ENCODE measurements around the gene ARHGAP22.
A peak's percentile ranks its signal among the peaks of the same experiment; 100 is the strongest.

ARHGAP22 gene

DNA sequence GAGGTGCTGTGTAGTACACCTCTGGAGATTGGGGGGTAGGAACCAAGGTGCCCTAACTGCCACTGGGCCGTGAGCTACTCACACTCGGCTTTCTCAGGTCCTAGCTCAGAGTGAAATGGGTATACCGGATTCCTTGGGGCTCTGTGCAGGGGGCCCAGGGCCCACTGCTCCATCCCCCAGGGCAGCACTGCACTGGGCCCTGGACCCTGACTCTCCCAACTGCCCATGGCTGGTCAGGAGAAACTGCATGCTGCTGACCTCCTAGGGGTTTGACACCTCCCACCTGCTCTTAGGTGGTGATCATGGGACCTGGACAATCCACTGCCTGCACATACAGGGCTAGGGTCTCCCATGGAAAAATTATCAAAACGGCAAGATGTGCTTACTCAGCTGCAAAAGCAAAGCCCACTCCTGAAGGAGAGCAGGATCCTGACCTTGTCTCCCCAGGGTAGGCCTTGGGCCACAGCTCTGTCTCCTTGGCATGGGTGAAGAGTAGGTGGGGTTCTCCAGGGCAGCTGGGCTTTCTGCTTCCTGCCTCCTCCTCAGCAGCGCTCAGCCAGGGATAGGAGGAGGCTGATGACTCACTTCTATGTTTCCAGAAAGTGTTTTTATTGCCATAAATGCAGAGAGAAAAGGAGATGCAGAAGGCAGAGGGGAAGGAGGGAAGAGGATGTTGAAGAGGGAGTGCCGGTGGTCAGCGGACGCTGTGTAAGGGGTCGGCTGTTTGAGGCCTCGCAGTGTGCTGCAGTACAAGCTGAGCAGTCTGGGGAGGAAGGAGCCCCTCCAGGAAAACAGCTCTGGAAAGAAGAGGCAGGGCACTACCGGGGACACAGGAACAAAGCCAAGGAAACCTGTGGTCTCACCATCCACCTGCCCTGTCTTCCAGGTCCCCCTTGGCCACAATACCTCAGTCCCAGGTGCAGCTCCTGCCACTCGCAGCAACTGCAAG is 107.8 kb downstream of the ARHGAP22 start:
- no peak for DNase-seq (ENCODE audit: low read depth)

DNA sequence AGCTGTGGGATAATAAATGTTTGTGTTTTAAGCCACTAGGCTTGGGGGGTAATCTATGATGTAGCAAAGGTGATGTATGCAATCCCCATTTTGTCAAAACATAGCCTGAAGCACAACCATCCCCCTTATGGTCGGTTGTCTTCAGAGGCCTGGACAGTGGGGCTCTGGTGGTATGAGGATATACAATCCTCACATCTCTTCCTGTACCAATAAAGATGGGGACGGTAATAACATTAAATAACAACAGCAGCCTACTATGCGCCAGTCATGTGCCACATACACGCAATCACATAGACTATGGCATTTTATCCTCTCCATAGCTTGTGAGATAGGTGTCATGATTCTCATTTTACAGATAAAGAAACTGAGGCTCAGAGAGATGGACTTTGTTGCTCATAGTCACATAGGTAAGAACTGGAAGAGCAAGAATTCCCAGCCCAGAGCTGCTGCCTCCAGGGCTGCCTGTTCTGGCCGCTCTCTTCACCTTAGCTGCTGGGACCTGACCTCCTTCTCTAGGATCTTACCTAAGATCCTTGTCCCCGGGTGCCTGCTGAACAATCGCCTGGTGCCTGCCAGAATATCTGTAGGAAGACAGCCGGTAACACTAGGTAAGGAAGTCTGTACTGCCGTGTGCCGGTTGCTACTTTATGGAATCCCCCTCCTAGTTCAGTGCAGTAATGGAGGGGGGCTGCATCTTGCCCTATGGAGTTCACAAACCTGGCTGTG is 108.6 kb downstream of the ARHGAP22 start:
- no peak for DNase-seq (ENCODE audit: low read depth)

DNA sequence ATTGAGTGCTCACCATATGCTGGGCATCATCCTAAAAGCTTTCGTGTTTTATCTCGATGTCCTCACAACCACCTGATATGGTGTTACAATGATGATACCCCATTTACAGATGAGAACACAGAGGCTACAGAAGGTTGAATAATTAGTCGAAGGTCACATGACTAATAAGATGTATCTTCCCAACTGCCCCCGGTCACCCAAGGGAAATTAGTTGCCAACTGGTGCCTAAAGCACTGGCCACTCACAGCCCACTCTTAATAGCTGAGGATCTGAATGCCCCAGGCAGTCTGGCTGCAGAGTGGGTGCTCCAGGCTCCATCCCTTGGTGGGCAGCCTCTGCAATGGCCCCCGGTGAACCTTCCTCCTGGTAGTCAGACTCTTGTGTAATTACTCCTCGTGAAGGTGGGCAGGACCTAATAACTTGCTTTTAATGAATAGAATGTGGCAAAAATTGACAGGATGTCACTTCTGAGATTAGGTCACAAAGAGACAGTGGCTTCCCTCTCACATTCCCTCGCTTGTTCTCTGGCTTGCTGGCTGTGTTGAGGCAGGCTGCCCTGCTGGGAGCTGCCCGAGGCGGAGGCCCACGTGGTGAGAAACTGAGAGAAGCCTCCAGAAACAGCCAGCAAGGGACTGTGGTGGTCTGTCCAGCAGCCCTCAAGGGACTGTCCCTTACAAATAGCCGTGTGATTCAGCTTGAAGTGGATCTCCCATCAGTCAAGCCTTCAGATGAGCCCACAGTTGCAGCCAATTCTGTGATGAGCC is 109.4 kb downstream of the ARHGAP22 start:
- DNase-seq (ENCODE audit: low read depth), result no peak

DNA sequence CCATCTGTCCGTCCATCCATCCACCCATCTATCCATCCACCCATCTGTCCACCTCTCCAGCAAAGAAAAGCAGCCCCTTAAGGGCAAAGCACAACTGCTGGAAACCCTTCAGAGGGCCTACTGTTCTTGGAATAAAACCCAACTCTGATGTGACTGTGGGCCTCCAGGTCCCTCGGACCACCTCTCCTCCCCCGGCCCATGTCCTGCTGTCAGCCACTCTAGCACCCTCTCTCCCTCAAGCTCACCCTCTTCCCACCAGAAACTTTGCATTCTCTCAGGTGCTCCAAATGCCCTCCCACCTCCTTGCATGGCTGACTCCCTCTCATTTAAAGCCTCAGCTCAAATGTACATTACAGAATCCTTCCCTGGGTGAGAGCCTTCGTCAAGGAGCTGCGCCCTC is 110.3 kb downstream of the ARHGAP22 start:
- no peak for DNase-seq (ENCODE audit: low read depth)

DNA sequence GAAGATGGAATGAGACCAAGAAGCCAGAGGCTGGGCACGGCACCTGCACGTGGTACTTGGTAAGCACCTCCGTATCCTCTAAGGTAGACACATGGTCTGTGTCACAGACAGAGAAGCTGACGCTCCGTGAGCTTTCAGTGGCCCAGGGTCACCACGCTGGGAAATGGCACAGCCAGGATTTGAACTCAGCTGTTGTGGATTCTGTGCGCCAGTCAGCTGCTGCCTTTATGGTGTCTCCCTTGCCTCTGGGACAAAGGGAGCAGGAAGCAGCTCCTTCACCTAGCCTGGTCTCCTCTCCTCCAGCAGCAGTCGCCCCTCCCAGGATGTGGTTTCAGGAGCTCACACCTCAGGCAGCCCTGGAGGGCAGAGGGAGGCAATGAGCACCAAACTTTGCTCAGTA is 110.8 kb downstream of the ARHGAP22 start:
- no peak for DNase-seq (ENCODE audit: low read depth)

DNA sequence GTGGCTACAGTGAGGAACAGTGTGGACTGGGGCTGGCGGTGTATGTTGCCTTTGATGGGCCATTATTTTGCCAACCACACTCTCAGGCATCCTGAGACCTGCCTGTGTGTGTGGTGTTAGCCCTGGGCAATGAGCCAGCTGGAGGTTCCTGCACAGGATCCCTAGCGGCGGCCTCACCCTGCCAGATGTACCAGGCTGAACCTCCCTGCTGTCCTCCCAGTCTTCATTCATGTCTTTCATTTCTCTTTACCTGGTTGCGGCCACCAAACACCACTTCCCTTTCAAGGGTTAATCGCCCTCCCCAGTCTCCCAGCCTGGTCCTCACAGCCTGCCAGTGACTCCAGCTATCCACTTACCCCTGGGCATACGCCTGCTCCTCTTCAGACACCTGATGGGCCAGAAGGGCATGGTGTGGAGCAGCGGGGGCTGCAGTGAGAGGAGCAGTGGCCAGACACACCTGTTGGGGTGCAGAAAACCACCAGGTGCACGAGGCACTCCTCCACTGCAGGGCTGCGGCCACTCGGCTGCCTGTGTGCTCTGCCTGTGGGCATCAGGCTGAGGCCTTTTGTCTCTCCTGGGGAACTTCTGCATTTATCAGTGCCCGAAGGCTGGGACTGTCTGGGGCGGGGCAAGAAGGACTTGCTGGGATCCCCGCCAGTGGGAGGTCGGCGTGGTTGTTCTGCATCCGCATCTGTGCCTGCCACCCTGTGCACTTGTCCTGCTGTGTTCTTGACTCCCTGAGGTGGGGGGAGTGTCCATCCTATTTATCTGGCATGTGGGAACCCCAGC is 111.6 kb downstream of the ARHGAP22 start:
- DNase-seq (ENCODE audit: low read depth), result peak; percentile 76

DNA sequence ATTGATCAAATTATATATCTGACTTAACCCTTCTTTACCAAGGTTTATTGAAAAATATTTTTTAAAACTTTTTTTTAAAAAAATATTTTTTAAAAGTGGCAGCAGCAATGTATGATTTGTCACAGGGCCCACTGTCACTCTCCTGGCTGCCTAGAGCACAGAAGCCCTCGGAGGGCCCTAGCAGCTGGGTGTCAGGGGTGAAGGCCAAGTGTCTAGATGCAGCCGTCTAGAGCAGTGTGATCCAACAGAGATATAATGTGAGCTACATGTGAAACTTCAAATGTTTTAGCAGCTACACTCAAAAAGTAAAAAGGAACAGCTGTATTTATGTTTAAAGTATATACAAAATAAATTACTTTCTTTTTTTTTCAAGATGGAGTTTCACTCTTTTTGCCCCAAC is 112.7 kb downstream of the ARHGAP22 start:
- no peak for DNase-seq (ENCODE audit: low read depth)

DNA sequence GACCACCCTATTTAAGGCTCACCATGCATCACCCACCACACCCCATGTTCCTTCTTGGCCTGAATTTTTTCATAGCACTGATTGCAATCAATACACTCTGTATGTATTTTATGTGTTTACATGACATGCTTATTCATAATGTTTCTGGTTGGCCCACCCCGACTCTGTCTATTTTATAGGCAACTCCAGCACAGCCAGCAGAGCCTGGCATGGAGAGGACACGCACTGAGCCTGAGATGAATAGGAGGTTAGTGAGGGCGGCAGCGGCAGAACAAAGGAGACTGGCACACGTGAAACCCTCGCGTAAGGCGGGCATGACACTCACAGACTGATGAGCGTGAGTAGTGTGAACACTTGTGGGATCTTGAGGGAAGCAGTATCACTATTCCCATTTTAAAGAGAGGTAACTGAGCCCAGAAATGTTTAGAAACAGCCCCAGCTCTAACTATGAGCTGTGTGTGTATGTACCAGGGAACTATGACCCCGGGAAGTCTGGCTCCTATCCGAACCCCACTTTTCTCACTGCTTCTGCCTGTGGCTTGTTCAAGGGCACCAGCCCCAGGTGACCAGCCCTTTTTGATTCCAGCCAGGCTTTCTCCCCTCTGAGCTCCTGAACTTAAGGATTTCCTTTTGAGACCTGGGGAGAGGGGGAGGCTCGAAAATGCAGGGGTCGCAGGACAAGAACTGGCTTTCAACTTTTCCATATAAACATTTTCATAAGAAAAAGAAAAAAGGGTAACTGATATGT is 113.3 kb downstream of the ARHGAP22 start:
- DNase-seq (ENCODE audit: low read depth), result no peak

DNA sequence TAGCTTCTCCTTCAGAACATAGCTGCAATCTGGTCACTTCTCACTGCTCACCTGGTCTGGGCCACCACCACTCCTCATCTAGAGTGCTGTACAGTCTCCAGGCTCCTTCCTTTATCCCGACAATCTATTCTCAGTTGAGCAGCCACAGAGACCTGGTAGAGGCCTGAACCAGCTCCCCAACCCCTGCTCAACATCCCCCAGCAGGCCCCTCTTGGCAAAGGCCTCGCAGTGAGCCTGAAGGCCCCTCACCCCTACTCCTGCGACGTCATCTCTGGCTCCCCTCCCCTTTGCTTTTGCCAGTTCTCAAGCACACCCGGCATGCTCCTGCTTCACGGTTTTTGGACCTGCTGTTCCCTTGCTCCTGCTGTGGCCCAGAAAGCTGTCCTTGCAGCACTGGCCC is 113.9 kb downstream of the ARHGAP22 start:
- DNase-seq (ENCODE audit: low read depth), result no peak

DNA sequence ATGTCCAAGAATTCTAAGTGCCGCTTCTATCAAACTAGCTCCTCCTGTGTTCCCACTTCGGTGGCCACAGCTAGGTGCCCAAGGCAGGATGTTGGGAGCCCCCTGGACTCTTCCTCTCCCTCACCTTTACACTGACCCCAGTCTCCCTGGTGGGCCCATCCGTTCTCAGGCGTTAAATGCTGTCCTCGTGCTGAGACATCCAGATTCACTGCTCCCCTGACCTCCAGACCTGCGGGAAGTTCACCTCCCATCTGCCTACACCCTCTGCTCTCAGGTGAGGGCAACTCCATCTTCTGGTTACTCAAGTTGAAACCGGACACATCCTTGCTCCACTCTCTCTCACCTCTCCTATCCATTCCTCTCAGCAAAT is 114.3 kb downstream of the ARHGAP22 start:
- no peak for DNase-seq (ENCODE audit: low read depth)

DNA sequence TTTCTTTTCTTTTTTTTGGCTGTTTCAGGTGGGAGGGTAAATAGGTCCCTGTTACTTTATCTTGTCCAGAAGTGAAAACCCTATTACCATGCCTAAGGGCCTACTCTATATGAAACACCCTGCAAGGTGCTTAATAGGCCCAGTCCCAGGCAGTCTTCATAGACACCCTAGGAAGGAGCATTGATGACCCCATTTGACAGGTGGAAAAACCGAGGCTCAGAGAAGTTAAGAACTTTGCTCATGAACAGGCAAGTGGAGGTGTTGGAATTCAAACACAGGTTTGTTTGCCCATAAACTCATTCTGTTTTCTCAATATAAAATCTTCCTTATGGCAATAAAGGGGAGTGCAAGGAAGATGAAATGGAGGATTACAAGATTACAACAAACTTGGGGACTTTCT is 115.8 kb downstream of the ARHGAP22 start:
- DNase-seq (ENCODE audit: low read depth), result no peak

DNA sequence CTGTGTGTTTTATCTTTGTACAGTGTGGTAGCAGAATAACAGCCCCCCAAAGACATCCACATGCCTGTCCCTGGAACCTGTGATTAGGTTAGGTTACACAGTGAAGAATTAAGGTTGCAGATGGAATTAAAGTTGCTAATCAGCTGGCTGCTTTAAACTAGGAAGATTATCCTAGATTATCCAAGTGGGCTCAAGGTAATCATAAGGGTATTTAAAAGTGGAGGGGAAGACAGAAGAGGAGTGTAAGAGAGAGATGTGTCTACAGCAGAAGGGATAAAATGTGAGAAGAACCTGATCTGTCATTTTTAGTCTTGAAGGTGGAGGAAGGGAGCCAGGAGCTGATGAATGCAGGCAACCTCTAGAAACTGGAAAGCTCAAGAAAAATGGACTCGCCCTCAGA is 117.6 kb downstream of the ARHGAP22 start:
- no peak for DNase-seq (ENCODE audit: low read depth)

DNA sequence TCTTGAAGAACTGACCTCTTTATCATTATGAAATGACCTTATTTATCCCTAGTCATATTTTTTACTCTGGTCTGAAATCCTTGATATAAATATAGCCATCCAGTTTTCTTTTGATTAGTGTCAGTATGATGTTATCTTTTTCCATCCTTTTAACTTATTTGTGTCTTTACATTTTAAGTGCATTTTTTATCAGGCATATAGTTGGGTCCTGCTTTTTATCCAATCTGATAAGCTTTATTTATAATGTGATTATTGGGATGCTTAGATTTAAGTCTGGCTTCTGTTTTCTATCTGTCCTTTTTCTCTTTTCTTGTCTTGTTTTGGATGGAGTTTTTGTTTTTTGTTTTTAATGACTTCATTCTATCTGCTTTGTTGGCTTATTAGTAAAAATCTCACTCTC is 119.2 kb downstream of the ARHGAP22 start:
- no peak for DNase-seq (ENCODE audit: low read depth)

DNA sequence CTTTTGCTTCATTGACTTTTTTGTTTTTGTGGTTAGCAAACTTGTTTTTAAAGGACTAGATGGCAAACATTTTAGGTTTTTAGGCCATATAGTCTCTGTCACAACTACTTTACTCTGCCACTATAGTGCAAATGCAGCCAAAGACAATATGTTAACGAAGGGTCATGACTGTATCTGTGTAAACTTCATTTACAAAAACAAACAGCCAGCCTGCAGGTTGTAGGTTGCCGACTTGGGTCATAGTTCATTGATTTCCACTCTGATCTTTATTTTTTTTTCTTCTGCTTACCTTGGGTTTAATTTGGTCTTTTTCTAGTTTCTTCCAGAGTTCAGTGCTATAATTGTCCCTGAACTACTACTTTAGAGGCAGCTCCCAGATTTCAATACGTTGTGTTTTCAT is 120.0 kb downstream of the ARHGAP22 start:
- no peak for DNase-seq (ENCODE audit: low read depth)

DNA sequence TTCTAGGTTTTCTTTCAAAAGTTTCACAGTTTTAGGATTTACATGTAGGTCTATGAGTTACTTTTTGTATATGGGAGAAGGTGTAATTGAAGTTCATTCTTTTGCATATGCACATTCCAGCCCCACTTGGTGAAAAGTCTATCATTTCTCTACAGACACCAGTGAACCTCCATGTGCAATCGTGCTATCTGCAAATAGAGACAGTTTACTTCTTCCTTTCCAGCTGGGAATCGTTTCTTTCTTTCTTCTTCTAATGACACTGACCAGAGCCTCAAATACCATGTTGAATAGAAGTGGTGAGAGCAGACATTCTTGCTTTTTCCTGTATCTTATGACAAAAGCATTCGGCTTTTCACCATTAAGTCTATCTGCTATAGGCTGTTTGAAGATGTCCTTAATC is 122.7 kb downstream of the ARHGAP22 start:
- no peak for DNase-seq (ENCODE audit: low read depth)

DNA sequence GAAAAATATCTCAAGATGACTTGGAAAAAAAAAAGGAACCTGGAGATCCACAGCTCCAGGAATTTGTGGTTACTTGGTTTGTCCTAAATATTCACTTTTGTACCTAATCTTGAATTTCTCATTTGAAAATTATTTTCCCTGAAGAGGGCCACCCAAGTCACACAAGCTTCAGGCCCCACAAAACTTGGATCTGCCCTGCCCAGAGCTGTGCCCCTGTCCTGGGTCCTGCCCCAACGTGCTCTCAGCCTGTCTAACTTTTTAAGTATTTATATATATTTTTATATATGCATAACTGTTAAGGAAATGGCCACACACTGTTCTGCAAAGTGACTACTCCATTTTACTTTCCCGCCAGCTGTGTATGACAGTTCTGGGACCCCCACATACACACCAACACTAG is 123.5 kb downstream of the ARHGAP22 start:
- no peak for DNase-seq (ENCODE audit: low read depth)

DNA sequence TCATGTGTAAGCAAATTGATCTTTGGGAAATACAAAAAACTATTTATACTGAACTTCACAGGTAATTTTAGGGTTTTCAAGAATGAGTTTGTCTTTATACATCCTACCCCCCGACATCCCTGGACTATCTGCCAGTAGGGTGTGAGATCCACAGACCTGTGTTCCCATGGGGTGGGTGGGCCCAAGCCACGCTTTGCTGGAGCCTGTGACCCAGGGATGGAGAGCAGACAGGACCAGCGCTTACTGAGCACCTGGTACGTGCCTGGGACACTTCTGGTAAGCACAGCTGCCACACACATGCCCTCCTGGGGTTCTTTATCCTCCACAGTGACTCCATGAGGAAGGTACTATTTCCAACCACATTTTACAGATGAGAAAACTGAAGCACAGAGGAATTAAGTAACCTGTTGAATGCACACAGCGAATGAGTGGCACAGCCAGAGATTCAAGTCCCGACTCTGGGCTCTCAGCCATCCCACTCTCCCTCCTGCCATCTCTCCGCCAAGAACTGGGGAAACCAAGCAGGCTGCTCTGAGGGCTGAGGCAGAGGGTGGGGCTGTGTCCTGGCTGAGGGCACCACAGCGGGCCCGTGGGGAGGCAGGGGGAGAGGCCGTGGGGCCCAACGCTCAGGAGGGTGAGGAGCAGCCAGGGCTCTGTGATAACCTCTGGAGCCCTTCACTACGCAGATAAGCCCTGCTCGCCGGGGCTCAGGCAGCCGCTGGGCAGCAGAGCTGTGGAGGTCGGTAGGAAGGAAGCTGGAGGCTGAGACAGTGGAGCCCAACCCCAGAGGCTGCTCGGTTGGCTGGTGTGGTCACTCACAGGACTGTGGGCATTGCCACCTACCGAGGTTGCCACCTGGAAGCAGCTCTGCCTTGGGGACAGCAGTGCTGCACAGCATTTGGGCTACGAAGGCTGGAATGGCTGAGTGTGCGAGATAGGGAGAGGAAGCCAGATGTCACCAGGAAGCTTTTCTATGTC is 124.2 kb downstream of the ARHGAP22 start:
- peak; percentile 71 for DNase-seq (ENCODE audit: low read depth)

DNA sequence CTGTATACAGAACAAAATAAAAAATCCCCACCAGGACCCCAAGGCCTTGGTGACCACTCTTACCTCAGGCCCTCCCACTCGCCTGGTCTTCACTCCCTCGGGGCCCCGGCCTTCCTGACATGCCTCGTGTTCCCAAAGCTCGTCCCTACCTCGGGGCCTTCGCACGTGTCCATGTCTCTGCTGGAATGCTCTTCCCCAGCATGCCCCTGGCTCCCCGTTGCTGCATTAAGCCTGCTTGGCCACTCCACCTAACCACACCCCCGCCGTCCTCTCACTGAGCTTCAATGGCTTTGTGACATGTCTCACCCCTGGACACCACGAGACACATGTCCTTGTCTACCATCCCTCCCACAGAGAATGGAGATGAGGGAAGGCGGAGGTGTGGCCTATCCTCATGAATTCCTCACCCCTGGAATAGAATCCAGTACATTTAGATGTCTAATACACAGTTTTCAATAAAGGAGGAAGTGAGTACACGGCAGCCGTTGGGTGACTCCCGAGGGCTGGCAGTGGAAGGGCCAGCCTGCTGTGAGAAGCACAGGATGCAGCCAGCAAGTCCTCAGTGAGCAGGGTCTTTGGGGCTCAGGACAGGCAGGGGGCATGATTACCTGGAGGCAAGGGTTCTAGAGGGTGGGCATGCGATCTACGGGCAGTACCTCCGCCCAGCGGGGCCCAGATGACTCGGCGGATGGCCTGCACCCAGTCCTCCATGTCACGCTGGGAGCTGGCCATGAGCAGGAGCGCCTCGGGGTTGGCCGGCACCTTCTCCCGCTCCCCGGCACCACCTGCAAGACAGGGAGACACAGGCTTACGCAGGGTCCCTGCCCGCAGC is 125.7 kb downstream of the ARHGAP22 start:
- DNase-seq (ENCODE audit: low read depth), result no peak

DNA sequence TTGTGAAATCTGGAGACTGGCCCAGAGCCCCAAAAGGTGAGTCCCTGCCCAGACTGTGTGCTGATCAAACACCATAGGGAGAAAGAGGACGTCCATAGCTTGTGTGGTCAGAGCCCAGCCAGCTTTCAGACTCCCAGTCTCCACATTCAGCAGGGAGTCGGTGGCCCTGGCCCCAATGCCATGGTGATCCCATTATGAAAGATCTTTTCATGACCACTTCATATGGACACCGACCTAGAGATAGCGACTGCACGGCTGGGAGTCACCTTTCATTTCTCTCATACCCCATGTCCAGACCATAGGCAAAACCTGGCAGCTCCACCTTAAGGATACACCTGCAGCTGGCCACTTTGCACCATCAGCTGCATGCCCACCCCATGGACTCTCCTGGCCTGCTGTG is 126.4 kb downstream of the ARHGAP22 start:
- no peak for DNase-seq (ENCODE audit: low read depth)
